SK-N-SH treated with all-trans-retinoic acid at 6 μM for 48 hours (cell line): ENCODE results near the gene RPS6KA2.

Experiments used
- CREB5 ChIP-seq: fragments of 250-450 bp; sonication (Bioruptor Pico); IDR thresholded peaks from 2 replicates; pipeline ENCODE4 v1.5.1; 2020; ENCODE audit warnings: low read depth, mild to moderate bottlenecking, moderate library complexity
- GLIS3 ChIP-seq: fragments of 250-450 bp; sonication (Bioruptor Pico); IDR thresholded peaks from 2 replicates; pipeline ENCODE4 v1.5.0; 2020; ENCODE audit warnings: mild to moderate bottlenecking, moderate library complexity
- OSR1 ChIP-seq: fragments of 250-450 bp; sonication (Bioruptor Pico); IDR thresholded peaks from 2 replicates; pipeline ENCODE4 v1.8.0; 2022; ENCODE audit warnings: moderate library complexity, mild to moderate bottlenecking, inconsistent platforms

GRCh38 chr6:166492092-166492741 lies 134.8 kb downstream of the RPS6KA2 start:
- TF ChIP-seq CREB5 (CRISPR knock-in tag) (no peak), GLIS3 (CRISPR knock-in tag) (no peak), OSR1 (CRISPR knock-in tag) (no peak)
